Lower lobe of right lung (tissue), 2 donors: Measurements from ENCODE around the gene SLC25A29. TPM values are rescaled to one million over a fixed set of nuclear protein-coding genes. Genes with fewer than 3 reads are reported as not detected.

ENCODE experiments used
- ATAC-seq, 2 donors: fragments of 200-7000 bp; cut with Tn5 transposase; one replicate each; pipeline ENCODE4 v1.9.1; 2020 to 2022; ENCODE audit warnings: mild to moderate bottlenecking in 2 of 2, moderate library complexity in 2 of 2
- DNase-seq: peaks from one replicate; pipeline ENCODE4 v3.0.0-alpha.2; 2020
- H3K27ac ChIP-seq: fragments of 200-600 bp; one replicate; pipeline ENCODE4 v1.8.0; 2022
- H3K27me3 ChIP-seq: fragments of 200-600 bp; one replicate; pipeline ENCODE4 v1.8.0; 2022; ENCODE audit warnings: low read depth
- H3K36me3 ChIP-seq: fragments of 200-600 bp; one replicate; pipeline ENCODE4 v1.8.0; 2022; ENCODE audit warnings: mild to moderate bottlenecking
- H3K4me1 ChIP-seq: fragments of 200-600 bp; one replicate; pipeline ENCODE4 v1.8.0; 2022
- H3K4me3 ChIP-seq: fragments of 200-600 bp; one replicate; pipeline ENCODE4 v1.8.0; 2022; ENCODE audit warnings: mild to moderate bottlenecking
- H3K9me3 ChIP-seq: fragments of 200-600 bp; one replicate; pipeline ENCODE4 v1.8.0; 2022
- intact Hi-C: fragments of 100-400 bp; cut with DNase I; formaldehyde crosslinking; loops from one replicate; pipeline ENCODE4 v1.11.0; 2022
- total RNA-seq: library from RNA; stranded (reverse); fragmentation: NEBNext Ultra II Directional; extraction: Animal tissue kit (Norgen Biotek cat#: 25700); gene quantifications from one replicate; pipeline ENCODE4 v1.2.1, GENCODE V29; 2021
- TF ChIP-seq, protein P1 (sequence below): fragments of 200-600 bp; IDR thresholded peaks from one replicate; pipeline ENCODE4 v1.8.0; 2022; ENCODE audit warnings: antibody characterized with exemption, mild to moderate bottlenecking
- donor health status: DM: no; HTN: yes; CAD: no; lungs with severe emphysema.

The SLC25A29 gene
- total RNA-seq, 1 donor from 2014 or later, result 76.0 TPM

DNA sequence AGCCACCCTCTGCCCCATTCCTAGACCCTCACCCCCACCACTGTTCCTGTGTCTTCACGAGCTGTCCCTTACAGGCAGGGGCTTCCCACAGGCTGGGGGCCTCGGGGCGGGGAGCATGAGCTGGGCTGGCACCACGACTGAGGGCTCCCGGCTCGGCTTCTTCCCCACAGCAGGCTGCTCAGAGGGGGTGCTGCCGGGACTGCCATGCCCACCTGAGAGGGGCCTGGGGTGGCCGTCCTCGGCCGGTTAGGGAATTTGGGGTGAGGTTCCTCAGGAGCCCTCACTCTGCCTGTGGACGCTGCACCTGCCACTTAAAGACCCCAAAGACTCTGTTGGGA is 23.7 kb upstream of the SLC25A29 start:
- H3K36me3 ChIP-seq, result peaks cover 20% of the 10 kb centered on the region
- no peak overlapping the region for H3K4me3 ChIP-seq
- no peak for ATAC-seq
- TF ChIP-seq, protein P1, sequence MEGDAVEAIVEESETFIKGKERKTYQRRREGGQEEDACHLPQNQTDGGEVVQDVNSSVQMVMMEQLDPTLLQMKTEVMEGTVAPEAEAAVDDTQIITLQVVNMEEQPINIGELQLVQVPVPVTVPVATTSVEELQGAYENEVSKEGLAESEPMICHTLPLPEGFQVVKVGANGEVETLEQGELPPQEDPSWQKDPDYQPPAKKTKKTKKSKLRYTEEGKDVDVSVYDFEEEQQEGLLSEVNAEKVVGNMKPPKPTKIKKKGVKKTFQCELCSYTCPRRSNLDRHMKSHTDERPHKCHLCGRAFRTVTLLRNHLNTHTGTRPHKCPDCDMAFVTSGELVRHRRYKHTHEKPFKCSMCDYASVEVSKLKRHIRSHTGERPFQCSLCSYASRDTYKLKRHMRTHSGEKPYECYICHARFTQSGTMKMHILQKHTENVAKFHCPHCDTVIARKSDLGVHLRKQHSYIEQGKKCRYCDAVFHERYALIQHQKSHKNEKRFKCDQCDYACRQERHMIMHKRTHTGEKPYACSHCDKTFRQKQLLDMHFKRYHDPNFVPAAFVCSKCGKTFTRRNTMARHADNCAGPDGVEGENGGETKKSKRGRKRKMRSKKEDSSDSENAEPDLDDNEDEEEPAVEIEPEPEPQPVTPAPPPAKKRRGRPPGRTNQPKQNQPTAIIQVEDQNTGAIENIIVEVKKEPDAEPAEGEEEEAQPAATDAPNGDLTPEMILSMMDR, result no peak
- H3K4me1 ChIP-seq, result no peaks in the 10 kb centered on the region
- DNase-seq, result no peak
- no peak overlapping the region for H3K27ac ChIP-seq
- no peaks in the 10 kb centered on the region for H3K27me3 ChIP-seq
- H3K9me3 ChIP-seq, result no peaks in the 10 kb centered on the region
- intact Hi-C loops, result no loop called here

DNA sequence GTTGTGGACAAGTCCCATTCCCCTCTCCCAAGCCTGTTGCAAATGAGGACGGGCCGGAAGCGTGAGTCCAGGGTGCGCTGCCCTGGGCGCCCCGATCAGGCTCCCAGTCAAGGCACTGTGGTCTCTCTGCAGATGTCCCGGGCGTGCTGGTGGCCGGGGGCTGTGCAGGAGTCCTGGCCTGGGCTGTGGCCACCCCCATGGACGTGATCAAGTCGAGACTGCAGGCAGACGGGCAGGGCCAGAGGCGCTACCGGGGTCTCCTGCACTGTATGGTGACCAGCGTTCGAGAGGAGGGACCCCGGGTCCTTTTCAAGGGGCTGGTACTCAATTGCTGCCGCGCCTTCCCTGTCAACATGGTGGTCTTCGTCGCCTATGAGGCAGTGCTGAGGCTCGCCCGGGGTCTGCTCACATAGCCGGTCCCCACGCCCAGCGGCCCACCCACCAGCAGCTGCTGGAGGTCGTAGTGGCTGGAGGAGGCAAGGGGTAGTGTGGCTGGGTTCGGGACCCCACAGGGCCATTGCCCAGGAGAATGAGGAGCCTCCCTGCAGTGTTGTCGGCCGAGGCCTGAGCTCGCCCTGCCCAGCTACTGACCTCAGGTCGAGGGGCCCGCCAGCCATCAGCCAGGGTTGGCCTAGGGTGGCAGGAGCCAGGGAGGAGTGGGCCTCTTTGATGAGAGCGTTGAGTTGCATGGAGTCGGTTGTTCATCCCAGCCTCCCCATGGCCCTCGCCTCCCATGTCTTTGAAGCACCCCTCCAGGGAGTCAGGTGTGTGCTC is 23.2 kb upstream of the SLC25A29 start:
- no peaks in the 10 kb centered on the region for H3K4me1 ChIP-seq
- no peak for DNase-seq
- ATAC-seq, result no peak
- no peaks in the 10 kb centered on the region for H3K9me3 ChIP-seq
- no peaks in the 10 kb centered on the region for H3K27me3 ChIP-seq
- H3K36me3 ChIP-seq, result peaks cover 15% of the 10 kb centered on the region
- TF ChIP-seq, protein P1, result no peak
- no peak overlapping the region for H3K27ac ChIP-seq
- H3K4me3 ChIP-seq, result no peak overlapping the region
- intact Hi-C loops, result no loop called here

DNA sequence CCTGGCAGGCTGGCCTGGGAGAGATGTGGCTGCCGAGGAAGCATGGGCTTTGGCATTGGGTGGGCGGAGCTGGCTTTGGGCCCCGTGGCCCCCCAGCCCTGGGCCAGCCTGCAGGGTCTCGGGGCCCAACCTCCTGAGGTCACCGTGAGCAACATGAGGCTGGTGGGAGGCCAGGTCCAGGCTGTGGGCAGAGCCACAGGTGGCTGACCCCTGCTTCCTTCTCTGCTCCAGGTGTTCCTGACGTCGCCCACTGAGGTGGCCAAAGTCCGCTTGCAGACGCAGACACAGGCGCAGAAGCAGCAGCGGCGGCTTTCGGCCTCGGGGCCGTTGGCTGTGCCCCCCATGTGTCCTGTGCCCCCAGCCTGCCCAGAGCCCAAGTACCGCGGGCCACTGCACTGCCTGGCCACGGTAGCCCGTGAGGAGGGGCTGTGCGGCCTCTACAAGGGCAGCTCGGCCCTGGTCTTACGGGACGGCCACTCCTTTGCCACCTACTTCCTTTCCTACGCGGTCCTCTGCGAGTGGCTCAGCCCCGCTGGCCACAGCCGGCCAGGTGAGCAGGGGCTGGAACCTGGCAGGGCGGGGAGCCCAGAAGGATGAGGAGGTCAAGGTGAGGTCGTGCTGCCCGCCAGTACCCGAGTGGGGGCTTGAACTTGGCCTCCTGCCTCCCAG is 22.4 kb upstream of the SLC25A29 start:
- Histone ChIP-seq H3K4me3 (no peak overlapping the region), H3K27me3 (no peaks in the 10 kb centered on the region), H3K9me3 (no peaks in the 10 kb centered on the region), H3K4me1 (no peaks in the 10 kb centered on the region), H3K27ac (no peak overlapping the region), H3K36me3 (peaks cover 7% of the 10 kb centered on the region)
- DNase-seq, result no peak
- TF ChIP-seq, protein P1, result no peak
- intact Hi-C loops, result no loop called here
- ATAC-seq, result no peak

DNA sequence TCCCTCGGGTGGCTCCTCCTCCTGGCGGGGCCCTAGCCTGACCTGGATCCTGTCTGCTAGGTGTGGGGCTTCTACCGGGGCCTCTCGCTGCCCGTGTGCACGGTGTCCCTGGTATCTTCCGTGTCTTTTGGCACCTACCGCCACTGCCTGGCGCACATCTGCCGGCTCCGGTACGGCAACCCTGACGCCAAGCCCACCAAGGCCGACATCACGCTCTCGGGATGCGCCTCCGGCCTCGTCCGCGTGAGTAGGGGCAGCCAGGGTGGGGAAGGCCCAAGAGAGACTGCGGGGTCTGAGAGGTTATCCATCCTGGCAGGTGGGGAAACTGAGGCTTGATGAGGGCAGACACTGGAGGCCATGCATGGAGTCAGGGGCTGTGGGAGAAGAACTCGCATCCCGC is 20.9 kb upstream of the SLC25A29 start:
- Histone ChIP-seq H3K36me3 (no peaks in the 10 kb centered on the region), H3K27ac (no peak overlapping the region), H3K27me3 (no peaks in the 10 kb centered on the region), H3K9me3 (no peaks in the 10 kb centered on the region), H3K4me3 (no peak overlapping the region), H3K4me1 (no peaks in the 10 kb centered on the region)
- intact Hi-C loops, result no loop called here
- TF ChIP-seq, protein P1, result no peak
- ATAC-seq (no peak), DNase-seq (no peak)

DNA sequence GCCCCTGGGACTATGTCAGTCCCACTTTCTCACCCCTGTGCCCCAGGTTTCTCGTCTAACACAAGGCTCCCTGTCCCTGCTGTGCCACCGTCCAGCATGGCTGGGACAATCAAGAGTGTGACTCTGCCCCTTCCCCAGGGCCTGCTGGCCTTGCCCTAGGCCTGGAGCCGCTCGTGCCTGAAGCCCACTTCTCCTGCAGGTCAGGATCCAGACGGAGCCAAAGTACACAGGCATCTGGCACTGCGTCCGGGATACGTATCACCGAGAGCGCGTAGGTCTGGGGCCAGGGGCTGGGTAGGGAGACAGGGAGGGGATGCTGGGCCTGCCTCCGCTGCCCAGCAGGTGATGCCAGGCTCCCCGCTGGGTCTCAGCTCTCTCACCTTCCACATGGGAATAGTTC is 19.7 kb upstream of the SLC25A29 start:
- no peak overlapping the region for H3K27ac ChIP-seq
- no peak for ATAC-seq
- H3K4me3 ChIP-seq, result no peak overlapping the region
- no peaks in the 10 kb centered on the region for H3K27me3 ChIP-seq
- TF ChIP-seq, protein P1, result no peak
- no peak for DNase-seq
- intact Hi-C loops, result no loop called here
- H3K9me3 ChIP-seq, result no peaks in the 10 kb centered on the region
- no peaks in the 10 kb centered on the region for H3K36me3 ChIP-seq
- H3K4me1 ChIP-seq, result no peaks in the 10 kb centered on the region
